B cell (primary cell): ENCODE data around the gene ZNF521. TPM values are rescaled to one million over a fixed set of nuclear protein-coding genes. Genes with fewer than 3 reads are reported as not detected.

ENCODE experiments used
- ATAC-seq: fragments of 200-7000 bp; cut with Tn5 transposase; one replicate; pipeline ENCODE4 v1.10.0; 2021; ENCODE audit warnings: low read depth, mild to moderate bottlenecking, moderate number of reproducible peaks, moderate library complexity
- CTCF ChIA-PET: fragments of 350-600 bp; sonication (Branson Sonifier 250); formaldehyde crosslinking; loops from one replicate; lab custom pipeline; 2021; ENCODE audit warnings: antibody characterized with exemption, inconsistent platforms; lab: Charles Lee
- POLR2A ChIA-PET: fragments of 350-600 bp; sonication (Branson Sonifier 250); formaldehyde crosslinking; loops from one replicate; lab custom pipeline; 2021; ENCODE audit warnings: antibody characterized with exemption; lab: Charles Lee
- DNase-seq: peaks from one replicate; pipeline ENCODE4 v3.0.0; 2013
- H2AFZ ChIP-seq: 2 replicates; pipeline ENCODE4 v1.6.1; 2012; ENCODE audit warnings: mild to moderate bottlenecking, low read depth, low read length; ENCODE audit not compliant: insufficient read depth, poor library complexity, severe bottlenecking
- H3K27ac ChIP-seq, 2 donors: 1 replicate in 1 of 2; 2 replicates in 1 of 2; pipeline ENCODE4 v1.5.1; 2012 to 2013; ENCODE audit warnings: low read length in 2 of 2, mild to moderate bottlenecking in 2 of 2, moderate library complexity in 1 of 2
- H3K27me3 ChIP-seq, 4 experiments: fragments of 200-600 bp in 1 of 4; sonication (generic) in 1 of 4; replicated peaks in 1 of 4; 1 replicate in 2 of 4; 2 replicates in 2 of 4; pipeline versions ENCODE4 v1.6.1 to v1.7.0; 2013 to 2016; ENCODE audit warnings: low read length in 3 of 4, mild to moderate bottlenecking in 2 of 4, mixed read lengths in 1 of 4, moderate library complexity in 1 of 4; ENCODE audit not compliant: insufficient read depth in 4 of 4, control insufficient read depth in 3 of 4; ENCODE audit errors: control extremely low read depth in 1 of 4
- H3K36me3 ChIP-seq, 2 experiments: replicated peaks in 1 of 2; 1 replicate in 1 of 2; 2 replicates in 1 of 2; pipeline versions ENCODE4 v1.6.1 to v1.7.1; 2013; ENCODE audit warnings: low read length in 1 of 2; ENCODE audit not compliant: insufficient read depth in 2 of 2, control insufficient read depth in 1 of 2; ENCODE audit errors: control extremely low read depth in 1 of 2, extremely low read depth in 1 of 2
- H3K4me1 ChIP-seq, 2 donors: fragments of 200-600 bp in 1 of 2; sonication (generic) in 1 of 2; 1 replicate in 1 of 2; 2 replicates in 1 of 2; pipeline versions ENCODE4 v1.5.1 to v1.6.1; 2013 to 2017; ENCODE audit warnings: low read length in 2 of 2; ENCODE audit not compliant: control insufficient read depth in 2 of 2, insufficient read depth in 2 of 2
- H3K4me2 ChIP-seq: replicated peaks from 2 replicates; pipeline ENCODE3; 2012; ENCODE audit warnings: mild to moderate bottlenecking, low read depth, low read length; ENCODE audit not compliant: poor library complexity, severe bottlenecking
- H3K4me3 ChIP-seq, 5 experiments: fragments of 200-600 bp in 1 of 5; sonication (generic) in 1 of 5; 1 replicate in 3 of 5; 2 replicates in 2 of 5; pipeline versions ENCODE4 v1.5.1 to v1.7.0; 2011 to 2016; ENCODE audit warnings: low read length in 4 of 5, mild to moderate bottlenecking in 4 of 5, low read depth in 2 of 5, control low read depth in 1 of 5, moderate library complexity in 1 of 5; ENCODE audit not compliant: insufficient read depth in 1 of 5; ENCODE audit errors: control extremely low read depth in 1 of 5, extremely low read depth in 1 of 5
- H3K79me2 ChIP-seq: fragments of 200-600 bp; sonication (generic); one replicate; pipeline ENCODE4 v1.6.0; 2016; ENCODE audit warnings: low read length; ENCODE audit not compliant: control insufficient read depth, insufficient read depth
- H3K9ac ChIP-seq: fragments of 200-600 bp; sonication (generic); 2 replicates; pipeline ENCODE4 v1.6.1; 2017; ENCODE audit warnings: mild to moderate bottlenecking, low read length, moderate library complexity
- H3K9me3 ChIP-seq, 3 donors: one replicate each; pipeline versions ENCODE4 v1.6.1 to v1.7.1; 2013; ENCODE audit warnings: low read length in 2 of 3; ENCODE audit not compliant: control insufficient read depth in 2 of 3, insufficient read depth in 1 of 3; ENCODE audit errors: control extremely low read depth in 1 of 3
- H4K20me1 ChIP-seq: 2 replicates; pipeline ENCODE4 v1.6.0; 2012; ENCODE audit warnings: mild to moderate bottlenecking, low read length; ENCODE audit not compliant: insufficient read depth, control insufficient read depth, poor library complexity, severe bottlenecking
- H3K27ac Mint-ChIP-seq: one replicate; pipeline ENCODE4 v1.8.0; 2021; ENCODE audit warnings: mixed read lengths
- H3K27me3 Mint-ChIP-seq: one replicate; pipeline ENCODE4 v1.8.0; 2021; ENCODE audit warnings: mixed read lengths
- H3K4me1 Mint-ChIP-seq: one replicate; pipeline ENCODE4 v1.8.0; 2021; ENCODE audit warnings: mixed read lengths
- H3K4me3 Mint-ChIP-seq: one replicate; pipeline ENCODE4 v1.8.0; 2021; ENCODE audit warnings: mixed read lengths
- H3K9me3 Mint-ChIP-seq: one replicate; pipeline ENCODE4 v1.8.0; 2022; ENCODE audit warnings: mixed read lengths; ENCODE audit not compliant: insufficient read depth
- EZH2 ChIP-seq: IDR thresholded peaks from 2 replicates; pipeline ENCODE4 v1.6.1; 2012; ENCODE audit warnings: borderline replicate concordance, low read depth, mild to moderate bottlenecking, moderate library complexity, low read length; ENCODE audit not compliant: insufficient read depth, poor library complexity, severe bottlenecking
- WGBS: methylation state at CpG from one replicate; pipeline ENCODE4 v1.1.5; 2013; ENCODE audit warnings: missing lambda C conversion rate; ENCODE audit not compliant: insufficient coverage; 5-methylcytosine and 5-hydroxymethylcytosine counted together
- intact Hi-C: fragments of 100-400 bp; cut with micrococcal nuclease; formaldehyde crosslinking; loops from one replicate; pipeline ENCODE4 v1.10.0; 2022
- polyA plus RNA-seq: library from polyadenylated mRNA; depleted of rRNA; stranded (reverse); fragments of >200 nt; gene quantifications from 2 replicates; pipeline ENCODE4 v1.2.3, GENCODE V29; 2012
- total RNA-seq, 2 donors: library from RNA; stranded (reverse); fragments of 120-200 nt in 1 of 2; gene quantifications; 1 replicate in 1 of 2; 2 replicates in 1 of 2; pipeline versions ENCODE4 v1.2.3 to v1.2.4, GENCODE V29; 2013 to 2022
- TF ChIP-seq, protein P1 (sequence below): fragments of 200-600 bp; IDR thresholded peaks from one replicate; pipeline ENCODE4 v1.8.0; 2022; ENCODE audit warnings: antibody characterized with exemption, mild to moderate bottlenecking

ZNF521 gene
- total and polyA plus RNA-seq, 2 donors (not counting 1 experiment from before 2014, with no cell fraction given) = 0.04 to 9.0 TPM

DNA sequence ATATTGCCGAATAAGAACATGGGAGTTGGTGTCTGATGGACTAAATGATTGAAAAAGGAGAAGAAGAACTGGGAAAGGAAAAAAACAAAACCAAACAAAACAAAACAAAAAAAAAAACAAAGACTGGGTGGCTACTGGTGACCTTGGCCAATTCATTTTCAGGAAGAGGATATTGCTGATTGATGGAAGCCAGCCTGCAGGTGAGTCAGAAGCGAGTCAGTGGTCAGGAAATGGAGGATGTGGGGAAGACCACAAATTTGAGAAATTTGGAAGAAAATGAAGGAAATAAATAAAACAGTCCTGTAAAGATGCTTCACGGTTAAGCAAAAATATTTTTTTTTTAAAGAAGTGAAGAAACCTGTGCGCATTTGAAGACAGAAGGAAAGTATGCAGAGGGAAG is 296.9 kb downstream of the ZNF521 start:
- H4K20me1 ChIP-seq = no peaks in the 10 kb centered on the region
- H3K4me3 ChIP-seq = no peak overlapping the region
- H2AFZ ChIP-seq = no peak overlapping the region
- WGBS = 26% methylated on average over 3 of the region's 4 CpGs
- ATAC-seq (no peak), DNase-seq (no peak)
- peaks cover 3% of the 10 kb centered on the region for H3K27me3 Mint-ChIP-seq
- no peak overlapping the region for H3K4me2 ChIP-seq
- no peak overlapping the region for H3K27ac Mint-ChIP-seq
- no peaks in the 10 kb centered on the region for H3K9me3 Mint-ChIP-seq
- no peak for TF ChIP-seq EZH2
- TF ChIP-seq, protein P1, sequence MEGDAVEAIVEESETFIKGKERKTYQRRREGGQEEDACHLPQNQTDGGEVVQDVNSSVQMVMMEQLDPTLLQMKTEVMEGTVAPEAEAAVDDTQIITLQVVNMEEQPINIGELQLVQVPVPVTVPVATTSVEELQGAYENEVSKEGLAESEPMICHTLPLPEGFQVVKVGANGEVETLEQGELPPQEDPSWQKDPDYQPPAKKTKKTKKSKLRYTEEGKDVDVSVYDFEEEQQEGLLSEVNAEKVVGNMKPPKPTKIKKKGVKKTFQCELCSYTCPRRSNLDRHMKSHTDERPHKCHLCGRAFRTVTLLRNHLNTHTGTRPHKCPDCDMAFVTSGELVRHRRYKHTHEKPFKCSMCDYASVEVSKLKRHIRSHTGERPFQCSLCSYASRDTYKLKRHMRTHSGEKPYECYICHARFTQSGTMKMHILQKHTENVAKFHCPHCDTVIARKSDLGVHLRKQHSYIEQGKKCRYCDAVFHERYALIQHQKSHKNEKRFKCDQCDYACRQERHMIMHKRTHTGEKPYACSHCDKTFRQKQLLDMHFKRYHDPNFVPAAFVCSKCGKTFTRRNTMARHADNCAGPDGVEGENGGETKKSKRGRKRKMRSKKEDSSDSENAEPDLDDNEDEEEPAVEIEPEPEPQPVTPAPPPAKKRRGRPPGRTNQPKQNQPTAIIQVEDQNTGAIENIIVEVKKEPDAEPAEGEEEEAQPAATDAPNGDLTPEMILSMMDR = no peak
- H3K79me2 ChIP-seq = no peaks in the 10 kb centered on the region
- CTCF ChIA-PET = no interaction called here
- H3K9me3 ChIP-seq = peaks cover 0 to 2% (median 0%) of the 10 kb centered on the region in 3 donors
- no peaks in the 10 kb centered on the region for H3K27me3 ChIP-seq
- no peaks in the 10 kb centered on the region for H3K36me3 ChIP-seq
- H3K4me1 ChIP-seq = no peaks in the 10 kb centered on the region
- no peak overlapping the region for H3K4me3 Mint-ChIP-seq
- intact Hi-C loops = no loop called here
- no peak overlapping the region for H3K27ac ChIP-seq
- no peaks in the 10 kb centered on the region for H3K4me1 Mint-ChIP-seq
- no peak overlapping the region for H3K9ac ChIP-seq
- POLR2A ChIA-PET = no interaction called here

DNA sequence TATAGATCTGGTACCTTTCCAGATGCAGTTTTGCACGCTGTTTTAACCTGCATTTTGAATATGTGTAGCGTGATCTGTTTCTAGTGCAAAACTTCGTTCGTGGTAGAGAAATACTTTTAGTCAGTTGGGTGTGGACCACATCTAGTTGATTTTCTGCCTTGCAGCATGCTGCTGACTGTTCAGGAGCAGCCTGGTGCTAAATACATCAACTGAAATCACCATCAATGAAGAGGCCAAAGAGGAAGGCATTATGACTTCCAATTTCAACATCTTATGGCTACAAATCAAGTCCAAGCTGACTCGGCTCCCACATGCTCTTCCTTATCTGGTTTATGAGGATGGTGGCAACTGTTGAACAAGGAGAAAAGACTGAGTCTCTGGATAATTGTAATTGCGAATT is 298.5 kb downstream of the ZNF521 start:
- DNase-seq (no peak), ATAC-seq (no peak)
- Histone ChIP-seq H3K4me2 (no peak overlapping the region), H3K9me3 (peaks cover 0 to 2% (median 0%) of the 10 kb centered on the region in 3 donors), H3K4me3 (no peak overlapping the region), H3K79me2 (no peaks in the 10 kb centered on the region), H3K36me3 (no peaks in the 10 kb centered on the region), H3K27me3 (no peaks in the 10 kb centered on the region), H3K4me1 (no peaks in the 10 kb centered on the region), H3K9ac (no peak overlapping the region), H4K20me1 (no peaks in the 10 kb centered on the region), H3K27ac (no peak overlapping the region), H2AFZ (no peak overlapping the region)
- H3K27me3 Mint-ChIP-seq = peaks cover 3% of the 10 kb centered on the region
- TF ChIP-seq, protein P1 = no peak
- no peak for TF ChIP-seq EZH2
- no peaks in the 10 kb centered on the region for H3K4me1 Mint-ChIP-seq
- POLR2A ChIA-PET = no interaction called here
- CTCF ChIA-PET = no interaction called here
- H3K9me3 Mint-ChIP-seq = no peaks in the 10 kb centered on the region
- WGBS = 90% methylated on average over 4 of the region's 6 CpGs
- no peak overlapping the region for H3K4me3 Mint-ChIP-seq
- no peak overlapping the region for H3K27ac Mint-ChIP-seq
- intact Hi-C loops = no loop called here
